GM19193 (cell line): ENCODE data around the gene PRR14.

ENCODE experiments used
- POLR2A ChIP-seq: IDR thresholded peaks from 4 replicates; pipeline ENCODE4 v1.6.1; 2011; ENCODE audit not compliant: insufficient read depth, insufficient read length; ENCODE audit errors: extremely low read depth

PRR14 gene

GRCh38 chr16:30650369-30651123 lies at the start of gene PRR14:
PRR14 (plus strand) TSS chr16:30650960; CDS start chr16:30651646, 686 bp downstream.
- TF ChIP-seq POLR2A, result peak; percentile 44

- no peak for TF ChIP-seq POLR2A
These were observed 48.8 kb upstream of the PRR14 start for GRCh38 chr16:30601966-30602365.

- TF ChIP-seq POLR2A, result no peak
These were observed 48.0 kb upstream of the PRR14 start for GRCh38 chr16:30602616-30603277.

- TF ChIP-seq POLR2A, result no peak
These were observed 46.8 kb upstream of the PRR14 start for GRCh38 chr16:30603945-30604315.

GRCh38 chr16:30604316-30604947 lies 46.3 kb upstream of the PRR14 start:
- no peak for TF ChIP-seq POLR2A

- no peak for TF ChIP-seq POLR2A
These were observed 45.6 kb upstream of the PRR14 start for GRCh38 chr16:30605158-30605557.

- no peak for TF ChIP-seq POLR2A
These were observed 44.8 kb upstream of the PRR14 start for GRCh38 chr16:30606004-30606403.

- TF ChIP-seq POLR2A, result no peak
These were observed 41.5 kb upstream of the PRR14 start for GRCh38 chr16:30609002-30609925.

GRCh38 chr16:30609926-30610839 lies 40.6 kb upstream of the PRR14 start, which contains the start of gene ZNF689:
ZNF689 (minus strand) TSS chr16:30610389; CDS start chr16:30610041, 348 bp downstream.
- peak; percentile 78 for TF ChIP-seq POLR2A

GRCh38 chr16:30615358-30616091 lies 35.2 kb upstream of the PRR14 start:
- no peak for TF ChIP-seq POLR2A

- no peak for TF ChIP-seq POLR2A
These were observed 31.6 kb upstream of the PRR14 start for GRCh38 chr16:30619202-30619601.

- TF ChIP-seq POLR2A, result no peak
These were observed 31.1 kb upstream of the PRR14 start for GRCh38 chr16:30619638-30620037.

- TF ChIP-seq POLR2A, result no peak
These were observed 30.6 kb upstream of the PRR14 start for GRCh38 chr16:30620169-30620568.
